Right atrium auricular region (tissue), 2 donors: ENCODE results near the gene DCTD. TPM values are rescaled to one million over a fixed set of nuclear protein-coding genes. Genes with fewer than 3 reads are reported as not detected.

Experiments
- DNase-seq: peaks from one replicate; pipeline ENCODE4 v3.0.0-alpha.2; 2019; ENCODE audit warnings: low spot score
- H3K27ac ChIP-seq, 2 donors: fragments of 200-600 bp; sonication (generic); 1 replicate in 1 of 2; 2 replicates in 1 of 2; pipeline ENCODE4 v1.5.1; 2016 to 2019
- H3K27me3 ChIP-seq, 2 donors: fragments of 200-600 bp; sonication (generic); one replicate each; pipeline versions ENCODE4 v1.5.1 to v1.6.0; 2017 to 2019
- H3K36me3 ChIP-seq: fragments of 200-600 bp; sonication (generic); one replicate; pipeline ENCODE4 v1.5.1; 2016
- H3K4me1 ChIP-seq, 2 donors: fragments of 200-600 bp; sonication (generic); one replicate each; pipeline versions ENCODE4 v1.5.1 to v1.6.0; 2017 to 2019
- H3K4me3 ChIP-seq, 2 donors: fragments of 200-600 bp; sonication (generic); 1 replicate in 1 of 2; 2 replicates in 1 of 2; pipeline ENCODE4 v1.5.1; 2017 to 2019; ENCODE audit warnings: mild to moderate bottlenecking in 1 of 2, moderate library complexity in 1 of 2
- H3K9me3 ChIP-seq, 2 donors: fragments of 200-600 bp; sonication (generic); one replicate each; pipeline ENCODE4 v1.5.1; 2019
- CTCF ChIP-seq, 2 donors: fragments of 200-600 bp; sonication (generic); IDR thresholded peaks; one replicate each; pipeline ENCODE4 v1.5.1; 2019; ENCODE audit warnings: antibody characterized with exemption in 2 of 2
- total RNA-seq, 2 donors: library from RNA; depleted of rRNA; stranded (reverse); fragments of >200 nt; gene quantifications; one replicate each; pipeline ENCODE4 v1.1.0, GENCODE V29; 2016

The DCTD gene
- total RNA-seq, 2 donors from 2014 or later, result 25.8 to 37.5 TPM

- no peak for TF ChIP-seq CTCF (IDR thresholded peaks at IDR 0.05)
- Histone ChIP-seq H3K4me3 (no peak overlapping the region), H3K4me1 (no peaks in the 10 kb centered on the region), H3K27me3 (no peaks in the 10 kb centered on the region), H3K36me3 (no peaks in the 10 kb centered on the region), H3K9me3 (no peaks in the 10 kb centered on the region), H3K27ac (no peak overlapping the region)
- DNase-seq, result no peak
Observed at GRCh38 chr4:182930889-182931288, 13.7 kb upstream of the DCTD start.

DNA sequence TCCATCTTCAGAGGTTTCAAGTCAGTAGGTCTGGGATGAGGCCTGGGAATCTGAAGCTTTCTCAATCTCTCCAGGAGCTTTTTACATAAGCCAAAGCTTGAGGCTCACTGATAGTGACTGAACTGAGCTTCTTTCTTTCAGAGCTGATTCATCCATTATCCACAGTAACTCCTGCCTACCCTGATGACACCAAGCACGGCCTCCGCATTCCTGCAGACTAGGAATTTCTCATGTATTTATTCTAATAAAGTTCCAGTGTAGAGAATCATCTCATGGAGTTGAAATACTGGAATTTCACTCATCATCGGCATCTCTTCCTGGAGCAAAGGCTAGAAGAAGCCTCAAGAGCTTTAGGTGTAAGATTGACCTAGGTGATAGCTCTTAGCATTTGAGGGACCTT, 12.1 kb upstream of the DCTD start:
- no peak overlapping the region for H3K4me3 ChIP-seq
- no peaks in the 10 kb centered on the region for H3K36me3 ChIP-seq
- H3K27ac ChIP-seq, result no peak overlapping the region
- no peaks in the 10 kb centered on the region for H3K4me1 ChIP-seq
- H3K9me3 ChIP-seq, result no peaks in the 10 kb centered on the region
- DNase-seq, result no peak
- no peak for TF ChIP-seq CTCF (IDR thresholded peaks at IDR 0.05)
- no peaks in the 10 kb centered on the region for H3K27me3 ChIP-seq

DNA sequence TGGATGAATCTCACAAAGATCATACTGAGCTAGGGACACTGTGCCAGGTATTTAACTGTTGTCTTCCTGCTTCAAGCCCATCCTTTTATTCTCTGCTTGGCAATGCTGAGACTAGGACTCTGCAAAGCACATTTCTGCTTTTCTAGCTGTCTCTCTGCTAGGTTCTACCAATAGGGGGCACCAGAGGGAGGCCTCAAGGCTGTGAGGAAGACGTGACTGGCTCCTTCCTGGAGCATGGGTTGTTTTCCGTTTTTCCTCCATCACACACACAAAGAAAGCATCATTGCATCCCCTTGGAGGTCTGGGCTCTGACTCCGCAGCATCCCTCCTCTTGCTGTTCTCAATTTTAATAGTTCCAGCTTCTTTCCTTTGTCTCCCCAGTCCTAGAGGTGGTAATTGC, 10.9 kb upstream of the DCTD start:
- no peak for TF ChIP-seq CTCF (IDR thresholded peaks at IDR 0.05)
- H3K9me3 ChIP-seq, result no peaks in the 10 kb centered on the region
- no peak overlapping the region for H3K27ac ChIP-seq
- no peak overlapping the region for H3K4me3 ChIP-seq
- H3K36me3 ChIP-seq, result no peaks in the 10 kb centered on the region
- DNase-seq, result no peak
- no peaks in the 10 kb centered on the region for H3K4me1 ChIP-seq
- H3K27me3 ChIP-seq, result no peaks in the 10 kb centered on the region

DNA sequence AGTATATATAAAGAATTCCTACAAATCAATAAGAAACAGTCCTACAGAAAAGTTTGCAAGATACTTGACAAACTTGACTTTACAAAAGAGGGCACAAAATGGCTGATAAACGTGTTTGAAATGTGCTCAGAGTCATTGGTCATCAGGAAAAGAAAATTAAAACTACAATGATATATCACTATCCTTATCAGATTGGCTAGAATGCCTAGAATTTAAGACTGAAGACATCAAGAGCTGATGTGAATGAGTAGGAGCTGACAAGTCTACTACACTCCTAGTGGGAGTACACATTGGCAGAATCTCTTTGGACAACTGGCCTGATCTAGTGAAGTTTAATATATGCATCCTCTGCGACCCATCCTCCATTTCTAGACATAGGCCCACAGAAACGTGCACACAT, 10.3 kb upstream of the DCTD start:
- no peak overlapping the region for H3K27ac ChIP-seq
- H3K27me3 ChIP-seq, result no peaks in the 10 kb centered on the region
- H3K4me3 ChIP-seq, result no peak overlapping the region
- no peaks in the 10 kb centered on the region for H3K9me3 ChIP-seq
- H3K36me3 ChIP-seq, result no peaks in the 10 kb centered on the region
- no peak for DNase-seq
- TF ChIP-seq CTCF (IDR thresholded peaks at IDR 0.05), result no peak
- H3K4me1 ChIP-seq, result no peaks in the 10 kb centered on the region

DNA sequence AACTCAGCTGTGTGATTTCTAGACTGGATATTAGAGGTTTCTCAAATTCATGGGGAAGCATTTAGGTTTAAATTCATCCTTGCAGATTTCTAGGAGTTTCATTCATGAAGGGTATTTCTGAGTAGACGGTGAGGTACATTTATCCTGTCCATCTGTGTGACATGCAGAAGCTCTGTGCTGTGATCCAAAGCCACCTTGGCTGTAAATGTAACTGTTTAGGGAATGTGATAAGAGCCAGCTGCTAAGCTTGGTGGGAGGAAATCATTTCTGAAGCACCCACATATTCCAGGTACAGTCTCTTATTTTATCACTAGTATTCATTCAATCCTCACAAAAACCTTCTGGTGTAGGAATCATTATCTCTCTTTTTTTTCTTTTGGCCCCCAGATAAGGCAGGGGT, 8.7 kb upstream of the DCTD start:
- no peak for DNase-seq
- H3K4me3 ChIP-seq, result no peak overlapping the region
- no peaks in the 10 kb centered on the region for H3K9me3 ChIP-seq
- H3K4me1 ChIP-seq, result no peaks in the 10 kb centered on the region
- no peak overlapping the region for H3K27ac ChIP-seq
- no peak for TF ChIP-seq CTCF (IDR thresholded peaks at IDR 0.05)
- H3K36me3 ChIP-seq, result no peaks in the 10 kb centered on the region
- no peaks in the 10 kb centered on the region for H3K27me3 ChIP-seq

DNA sequence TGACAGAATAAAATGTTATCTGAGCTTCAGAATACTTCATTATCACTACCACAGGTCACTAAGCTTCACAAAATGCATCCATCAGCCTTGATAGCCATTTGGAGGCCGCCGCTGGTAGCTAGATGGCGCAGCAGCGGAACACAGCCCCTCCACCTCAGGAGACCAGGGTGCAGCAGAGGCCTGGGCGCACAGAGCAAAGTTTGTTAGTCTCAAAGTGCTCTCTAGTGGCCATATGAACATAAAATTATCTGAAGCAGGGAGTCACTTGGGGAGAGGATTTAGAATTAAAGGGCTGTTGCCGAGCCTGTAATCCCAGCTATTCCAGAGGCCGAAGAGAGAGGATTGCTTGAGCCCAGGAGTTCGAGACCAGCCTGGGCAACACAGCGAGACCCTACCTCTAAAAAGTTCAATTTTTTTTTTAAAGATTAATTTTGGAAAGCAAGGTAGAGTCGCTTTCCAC, 8.1 kb upstream of the DCTD start:
- no peaks in the 10 kb centered on the region for H3K27me3 ChIP-seq
- H3K4me3 ChIP-seq, result no peak overlapping the region
- H3K36me3 ChIP-seq, result no peaks in the 10 kb centered on the region
- H3K27ac ChIP-seq, result no peak overlapping the region
- no peaks in the 10 kb centered on the region for H3K9me3 ChIP-seq
- no peak for DNase-seq
- TF ChIP-seq CTCF (IDR thresholded peaks at IDR 0.05), result peak in 1 of 2 donors; percentile 75
- no peaks in the 10 kb centered on the region for H3K4me1 ChIP-seq
